ENCODE data around the gene SORCS1. TPM values are rescaled to one million over a fixed set of nuclear protein-coding genes. Genes with fewer than 3 reads are reported as not detected.

The SORCS1 gene
- total RNA-seq, 4 donors from 2014 or later, result 0.40 to 5.1 (median 2.5) TPM

GRCh38 chr10:107094824-107095522 is 69.5 kb downstream of the SORCS1 start:
- WGBS, 2 donors (ENCODE audit: low coverage in 1 of 2), result 86 to 93% methylated on average over 3 to 6 of the region's 6 CpGs
- Histone ChIP-seq H3K4me1 (no peaks in the 10 kb centered on the region), H3K27me3 (no peaks in the 10 kb centered on the region), H3K4me3 (no peak overlapping the region), H3K27ac (no peak overlapping the region), H3K9me3 (no peaks in the 10 kb centered on the region), H3K36me3 (no peaks in the 10 kb centered on the region)
- in situ Hi-C loops (cut with MboI; ENCODE audit: low pct_ligation_motif_present in 1 of 4, low pct_unique_long_range_greater_than_20kb in 1 of 4, low sequenced_read_pairs in 3 of 4) (no loop called here), intact Hi-C loops (cut with DNase I; ENCODE audit: low total_unique reads) (no loop called here)
- no peak for DNase-seq
- TF ChIP-seq POLR2A (IDR thresholded peaks at IDR 0.05) (no peak), POLR2AphosphoS5 (IDR thresholded peaks at IDR 0.05) (no peak), EP300 (IDR thresholded peaks at IDR 0.05; ENCODE audit: low read depth) (no peak)
- TF ChIP-seq, protein P1, sequence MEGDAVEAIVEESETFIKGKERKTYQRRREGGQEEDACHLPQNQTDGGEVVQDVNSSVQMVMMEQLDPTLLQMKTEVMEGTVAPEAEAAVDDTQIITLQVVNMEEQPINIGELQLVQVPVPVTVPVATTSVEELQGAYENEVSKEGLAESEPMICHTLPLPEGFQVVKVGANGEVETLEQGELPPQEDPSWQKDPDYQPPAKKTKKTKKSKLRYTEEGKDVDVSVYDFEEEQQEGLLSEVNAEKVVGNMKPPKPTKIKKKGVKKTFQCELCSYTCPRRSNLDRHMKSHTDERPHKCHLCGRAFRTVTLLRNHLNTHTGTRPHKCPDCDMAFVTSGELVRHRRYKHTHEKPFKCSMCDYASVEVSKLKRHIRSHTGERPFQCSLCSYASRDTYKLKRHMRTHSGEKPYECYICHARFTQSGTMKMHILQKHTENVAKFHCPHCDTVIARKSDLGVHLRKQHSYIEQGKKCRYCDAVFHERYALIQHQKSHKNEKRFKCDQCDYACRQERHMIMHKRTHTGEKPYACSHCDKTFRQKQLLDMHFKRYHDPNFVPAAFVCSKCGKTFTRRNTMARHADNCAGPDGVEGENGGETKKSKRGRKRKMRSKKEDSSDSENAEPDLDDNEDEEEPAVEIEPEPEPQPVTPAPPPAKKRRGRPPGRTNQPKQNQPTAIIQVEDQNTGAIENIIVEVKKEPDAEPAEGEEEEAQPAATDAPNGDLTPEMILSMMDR (IDR thresholded peaks at IDR 0.05), result no peak

- no peaks in the 10 kb centered on the region for H3K4me1 ChIP-seq
- no peak for TF ChIP-seq EP300 (IDR thresholded peaks at IDR 0.05; ENCODE audit: low read depth)
- no peak for TF ChIP-seq POLR2AphosphoS5 (IDR thresholded peaks at IDR 0.05)
- TF ChIP-seq, protein P1 (IDR thresholded peaks at IDR 0.05), result no peak
- no peak for TF ChIP-seq POLR2A (IDR thresholded peaks at IDR 0.05)
- DNase-seq, result no peak
- no peaks in the 10 kb centered on the region for H3K27me3 ChIP-seq
- in situ Hi-C loops (cut with MboI; ENCODE audit: low pct_ligation_motif_present in 1 of 4, low pct_unique_long_range_greater_than_20kb in 1 of 4, low sequenced_read_pairs in 3 of 4), result no loop called here
- no peaks in the 10 kb centered on the region for H3K36me3 ChIP-seq
- H3K27ac ChIP-seq, result no peak overlapping the region
- H3K4me3 ChIP-seq, result no peak overlapping the region
- H3K9me3 ChIP-seq, result no peaks in the 10 kb centered on the region
- WGBS, 2 donors (ENCODE audit: low coverage in 1 of 2), result 65% methylated on average over 1 of the region's 1 CpG; no CpG with 5 or more reads in 1 of the 2 donors
- intact Hi-C loops (cut with DNase I; ENCODE audit: low total_unique reads), result no loop called here
These were observed 72.2 kb downstream of the SORCS1 start for GRCh38 chr10:107092321-107092720.

GRCh38 chr10:107091126-107091525 is 73.4 kb downstream of the SORCS1 start:
- intact Hi-C loops (cut with DNase I; ENCODE audit: low total_unique reads) (no loop called here), in situ Hi-C loops (cut with MboI; ENCODE audit: low pct_ligation_motif_present in 1 of 4, low pct_unique_long_range_greater_than_20kb in 1 of 4, low sequenced_read_pairs in 3 of 4) (no loop called here)
- Histone ChIP-seq H3K4me3 (no peak overlapping the region), H3K36me3 (no peaks in the 10 kb centered on the region), H3K9me3 (no peaks in the 10 kb centered on the region), H3K27me3 (no peaks in the 10 kb centered on the region), H3K27ac (no peak overlapping the region), H3K4me1 (no peaks in the 10 kb centered on the region)
- DNase-seq, result no peak
- TF ChIP-seq, protein P1 (IDR thresholded peaks at IDR 0.05), result no peak
- no peak for TF ChIP-seq POLR2AphosphoS5 (IDR thresholded peaks at IDR 0.05)
- no peak for TF ChIP-seq EP300 (IDR thresholded peaks at IDR 0.05; ENCODE audit: low read depth)
- TF ChIP-seq POLR2A (IDR thresholded peaks at IDR 0.05), result no peak
- 54 to 63% methylated on average over 1 to 2 of the region's 2 CpGs for WGBS, 2 donors (ENCODE audit: low coverage in 1 of 2)

DNA sequence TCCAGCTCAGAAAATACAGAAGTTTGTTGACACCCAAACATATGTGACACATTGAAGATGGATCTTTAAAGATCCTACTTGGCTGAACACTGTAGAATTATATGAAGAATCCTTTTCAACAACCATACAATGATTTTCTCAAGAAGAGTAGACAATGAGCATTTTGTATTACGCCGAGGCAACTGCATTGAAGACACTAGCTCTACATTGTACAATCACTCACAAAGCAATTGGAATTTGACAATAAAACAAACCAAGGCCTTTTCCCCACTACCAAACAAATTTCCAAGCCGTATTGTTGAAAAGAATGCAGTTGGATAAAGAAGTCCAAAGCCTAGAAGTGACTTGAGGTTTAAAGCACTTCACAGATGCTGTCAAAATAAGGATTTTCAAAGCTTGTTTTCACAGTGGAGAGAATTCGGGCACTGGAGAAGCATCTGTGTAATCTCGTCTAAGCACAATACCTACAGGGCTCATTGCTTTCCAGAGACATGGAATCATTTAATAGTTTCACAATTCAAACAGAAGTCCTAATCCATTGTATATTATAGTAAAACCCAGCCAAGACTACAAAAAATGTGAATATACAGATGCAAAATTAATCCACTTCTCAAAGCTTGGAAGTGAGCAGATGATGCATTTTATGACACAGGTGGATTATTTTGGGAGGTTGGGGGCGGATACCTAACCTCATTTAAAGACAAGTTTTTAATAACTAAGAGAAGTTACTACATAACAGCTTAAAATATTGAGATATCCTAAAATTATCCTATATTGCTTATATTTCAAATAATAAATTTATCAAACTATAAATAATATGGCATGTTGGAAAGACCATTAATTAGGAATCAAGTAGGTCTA is 78.6 kb downstream of the SORCS1 start:
- no peak for DNase-seq
- in situ Hi-C loops (cut with MboI; ENCODE audit: low pct_ligation_motif_present in 1 of 4, low pct_unique_long_range_greater_than_20kb in 1 of 4, low sequenced_read_pairs in 3 of 4), result no loop called here
- intact Hi-C loops (cut with DNase I; ENCODE audit: low total_unique reads), result no loop called here
- H3K4me1 ChIP-seq, result no peaks in the 10 kb centered on the region
- TF ChIP-seq EP300 (IDR thresholded peaks at IDR 0.05; ENCODE audit: low read depth) (no peak), POLR2AphosphoS5 (IDR thresholded peaks at IDR 0.05) (no peak), POLR2A (IDR thresholded peaks at IDR 0.05) (no peak)
- TF ChIP-seq, protein P1 (IDR thresholded peaks at IDR 0.05), result no peak
- 66 to 76% methylated on average over 6 of the region's 6 CpGs for WGBS, 2 donors (ENCODE audit: low coverage in 1 of 2)
- H3K36me3 ChIP-seq, result no peaks in the 10 kb centered on the region
- H3K9me3 ChIP-seq, result no peaks in the 10 kb centered on the region
- no peak overlapping the region for H3K27ac ChIP-seq
- H3K27me3 ChIP-seq, result no peaks in the 10 kb centered on the region
- no peak overlapping the region for H3K4me3 ChIP-seq
